Neural crest cell (in vitro differentiated cells): ENCODE measurements around the gene ZNF518A. TPM values are rescaled to one million over a fixed set of nuclear protein-coding genes. Genes with fewer than 3 reads are reported as not detected.
A peak's percentile ranks its signal among the peaks of the same experiment; 100 is the strongest.

ENCODE experiments used
- DNase-seq: peaks from one replicate; pipeline ENCODE4 v3.0.0; 2021; ENCODE audit warnings: low read depth, mixed read lengths, low spot score
- H3K27ac Mint-ChIP-seq: one replicate; pipeline ENCODE4 v1.8.0; 2021; ENCODE audit warnings: mild to moderate bottlenecking, mixed read lengths; ENCODE audit not compliant: unreplicated experiment
- H3K27me3 Mint-ChIP-seq: 2 replicates; pipeline ENCODE4 v1.8.0; 2021; ENCODE audit warnings: low read depth, mild to moderate bottlenecking, mixed read lengths
- H3K36me3 Mint-ChIP-seq: 2 replicates; pipeline ENCODE4 v1.8.0; 2021; ENCODE audit warnings: low read depth, mild to moderate bottlenecking, mixed read lengths
- H3K4me1 Mint-ChIP-seq: 2 replicates; pipeline ENCODE4 v1.8.0; 2021; ENCODE audit warnings: mixed read lengths
- H3K4me3 Mint-ChIP-seq: one replicate; pipeline ENCODE4 v1.8.0; 2021; ENCODE audit warnings: mild to moderate bottlenecking, mixed read lengths
- H3K9me3 Mint-ChIP-seq: 2 replicates; pipeline ENCODE4 v1.8.0; 2021; ENCODE audit warnings: mixed read lengths
- CTCF ChIP-seq: fragments of 200-600 bp; sonication (generic); conservative IDR thresholded peaks from 2 replicates; pipeline ENCODE4 v1.5.0; 2021; ENCODE audit warnings: antibody characterized with exemption, mild to moderate bottlenecking
- total RNA-seq: library from RNA; stranded (reverse); gene quantifications from 2 replicates; pipeline ENCODE4 v1.2.1, GENCODE V29; 2021

ZNF518A gene
- total RNA-seq, 1 donor from 2014 or later: 31.2 TPM

DNA sequence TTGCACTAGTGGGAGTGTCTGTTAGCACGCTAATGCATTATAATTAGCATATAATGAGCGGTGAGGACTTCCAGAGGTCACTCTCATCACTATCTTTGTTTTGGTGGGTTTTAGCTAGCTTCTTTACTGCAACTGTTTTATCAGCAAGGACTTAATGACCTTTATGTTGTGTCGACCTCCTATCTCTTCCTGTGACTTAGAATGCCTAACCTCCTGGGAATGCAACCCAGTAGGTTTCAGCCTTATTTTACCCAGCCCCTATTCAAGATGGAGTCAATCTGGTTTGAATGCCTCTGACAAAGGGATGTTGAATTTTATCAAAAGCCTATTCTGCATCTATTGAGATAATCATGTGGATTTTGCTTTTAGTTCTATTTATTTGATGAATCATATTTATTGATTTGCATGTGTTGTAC lies 22.5 kb upstream of the ZNF518A start:
- no peak overlapping the region for H3K27ac Mint-ChIP-seq
- no peak for TF ChIP-seq CTCF
- H3K4me3 Mint-ChIP-seq: no peak overlapping the region

GRCh38 chr10:96112531-96112930 lies 17.6 kb upstream of the ZNF518A start:
- Mint-ChIP-seq H3K4me3 (no peak overlapping the region), H3K4me1 (no peaks in the 10 kb centered on the region), H3K9me3 (peaks cover 5% of the 10 kb centered on the region), H3K27ac (no peak overlapping the region), H3K27me3 (peaks cover 4% of the 10 kb centered on the region), H3K36me3 (no peaks in the 10 kb centered on the region)
- no peak for TF ChIP-seq CTCF
- DNase-seq: no peak

More for the DNA sequence above, 22.5 kb upstream of the ZNF518A start:
- Mint-ChIP-seq H3K36me3 (no peaks in the 10 kb centered on the region), H3K9me3 (peaks cover 6% of the 10 kb centered on the region), H3K4me1 (no peaks in the 10 kb centered on the region), H3K27me3 (peaks cover 4% of the 10 kb centered on the region)
- DNase-seq: no peak

DNA sequence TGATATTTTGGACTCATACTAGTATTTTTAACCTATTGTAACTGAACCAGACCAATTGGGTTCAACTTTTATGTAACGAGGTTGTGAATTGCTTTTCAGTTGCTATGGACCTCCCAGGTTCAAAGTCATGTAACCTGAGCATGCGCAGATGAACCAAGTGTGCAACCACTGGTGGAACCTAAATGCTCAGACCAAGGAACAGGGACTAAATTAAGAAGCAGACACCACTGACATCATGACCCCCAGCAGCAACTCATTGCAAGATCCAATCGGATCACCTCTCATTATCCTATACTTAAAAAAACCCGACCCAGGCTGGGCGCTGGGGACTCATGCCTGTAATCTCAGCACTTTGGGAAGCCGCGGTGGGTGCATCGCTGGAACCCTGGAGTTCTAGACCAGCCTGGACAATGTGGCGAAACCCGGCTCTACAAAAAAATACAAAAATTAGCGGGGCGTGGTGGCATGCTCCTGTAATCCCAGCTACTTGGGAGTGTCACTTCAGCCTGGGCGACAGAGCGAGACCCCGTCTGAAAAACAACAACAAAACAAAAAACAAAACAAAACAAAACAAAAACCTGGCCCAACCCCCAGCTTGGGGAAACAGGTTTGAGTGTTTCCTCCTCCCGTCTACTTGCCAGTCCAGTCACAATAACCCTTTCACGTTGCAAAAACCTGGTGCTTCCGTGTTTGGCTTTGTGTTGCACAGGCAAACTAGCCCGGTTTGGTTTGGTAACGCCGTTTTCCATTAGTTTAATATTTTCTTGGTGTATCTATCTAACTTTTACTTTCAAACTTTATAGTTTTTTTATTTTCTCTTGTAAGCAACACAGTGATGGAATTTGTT lies 11.3 kb upstream of the ZNF518A start:
- DNase-seq: no peak
- Mint-ChIP-seq H3K4me1 (no peaks in the 10 kb centered on the region), H3K4me3 (no peak overlapping the region), H3K36me3 (no peaks in the 10 kb centered on the region), H3K27me3 (peaks cover 10% of the 10 kb centered on the region), H3K9me3 (peaks cover 2% of the 10 kb centered on the region), H3K27ac (no peak overlapping the region)
- no peak for TF ChIP-seq CTCF

DNA sequence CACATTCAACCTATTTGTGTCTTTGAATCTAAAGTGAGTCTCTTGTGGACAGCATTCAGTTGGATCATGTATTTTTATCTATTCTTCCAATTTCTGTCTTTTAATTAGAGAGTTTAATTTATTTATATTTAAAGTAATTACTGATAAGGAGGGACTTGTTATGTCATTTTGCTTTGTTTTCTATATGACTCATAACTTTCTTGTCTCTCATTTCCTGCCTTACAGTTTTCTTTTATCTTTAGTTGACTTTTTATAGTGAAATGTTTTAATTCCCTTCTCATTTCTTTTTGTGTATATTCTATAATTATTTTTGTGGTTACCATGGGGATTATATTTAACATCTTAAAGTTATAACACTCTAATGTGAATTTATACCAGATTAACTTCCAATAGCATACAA lies 7.3 kb upstream of the ZNF518A start:
- Mint-ChIP-seq H3K27me3 (peaks cover 28% of the 10 kb centered on the region), H3K9me3 (no peaks in the 10 kb centered on the region), H3K4me3 (no peak overlapping the region), H3K36me3 (no peaks in the 10 kb centered on the region), H3K4me1 (peaks cover 19% of the 10 kb centered on the region), H3K27ac (no peak overlapping the region)
- DNase-seq: no peak
- TF ChIP-seq CTCF: no peak

DNA sequence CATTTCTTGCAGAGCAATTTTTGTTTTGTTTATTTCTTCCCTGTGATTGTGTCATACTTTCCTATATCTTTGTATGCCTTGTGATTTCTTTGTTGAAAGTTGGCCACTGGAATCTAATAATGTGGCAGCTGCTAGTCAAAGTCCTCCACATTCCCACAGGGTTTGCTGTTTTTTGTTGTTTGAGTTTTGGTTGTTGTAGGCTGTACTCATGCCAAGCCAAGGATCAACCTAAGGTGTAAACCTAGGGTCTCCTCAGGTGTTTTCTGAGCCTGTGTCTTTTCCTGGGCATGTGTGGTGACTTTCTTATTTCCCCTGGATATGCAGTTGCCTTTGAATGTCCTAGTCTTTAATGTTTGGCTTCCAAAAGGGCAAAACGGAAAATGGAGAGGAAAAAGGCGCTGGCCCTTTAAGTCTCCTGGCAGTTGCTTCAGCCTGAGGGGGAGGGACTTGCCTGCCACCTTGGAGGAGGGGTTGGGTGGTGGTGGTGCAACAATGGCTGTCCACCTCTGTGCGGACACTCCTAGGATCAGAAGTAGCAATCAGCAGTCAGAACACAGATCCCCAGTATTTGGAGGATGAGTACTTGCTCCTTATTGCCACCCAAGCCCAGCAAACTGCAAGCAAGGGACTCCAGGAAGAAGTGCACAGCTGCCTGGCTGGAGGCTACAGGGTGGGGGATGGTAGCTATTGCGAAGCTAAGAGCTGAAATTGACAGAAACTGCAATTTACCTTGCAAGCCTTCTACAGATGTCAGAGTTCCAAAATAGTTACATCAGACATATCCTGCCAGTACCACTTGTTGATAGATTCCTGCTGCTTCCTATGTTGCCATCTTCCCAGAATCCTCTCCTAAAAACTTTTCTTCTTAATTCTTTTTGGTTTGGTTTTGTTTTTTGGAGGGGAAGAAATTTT lies 5.6 kb upstream of the ZNF518A start:
- peak overlapping the region; percentile 87 for H3K4me3 Mint-ChIP-seq
- peak; percentile 30 for DNase-seq
- H3K9me3 Mint-ChIP-seq: peaks cover 3% of the 10 kb centered on the region
- no peak for TF ChIP-seq CTCF
- peaks cover 2% of the 10 kb centered on the region for H3K36me3 Mint-ChIP-seq
- peaks cover 35% of the 10 kb centered on the region for H3K27me3 Mint-ChIP-seq
- H3K4me1 Mint-ChIP-seq: peaks cover 23% of the 10 kb centered on the region
- peak overlapping the region; percentile 8 for H3K27ac Mint-ChIP-seq
